GM19397 (cell line): ENCODE measurements around the gene MACROD1.
"Not testable (repeated sequence)": the region's sequence is repeated elsewhere in the genome, so short reads cannot be mapped to it uniquely, and the experiment has no call there.

Experiments
- ATAC-seq: cut with Tn5 transposase; IDR thresholded peaks from one replicate; pipeline ENCODE4 v1.9.1; 2021; ENCODE audit warnings: mild to moderate bottlenecking, moderate library complexity; ENCODE audit not compliant: unreplicated experiment

The MACROD1 gene

GRCh38 chr11:64185693-64186491 lies 20.0 kb upstream of the MACROD1 start, which contains the start of gene STIP1:
TSS of gene STIP1 (plus strand) at chr11:64186171. CDS start at chr11:64186262, 91 bp downstream.
- peak; percentile 83 for ATAC-seq

- ATAC-seq, result peak; percentile 25
Observed at GRCh38 chr11:64185175-64185692, 19.3 kb upstream of the MACROD1 start.

- no peak for ATAC-seq
Observed at GRCh38 chr11:64183890-64184289, 18.0 kb upstream of the MACROD1 start.

DNA sequence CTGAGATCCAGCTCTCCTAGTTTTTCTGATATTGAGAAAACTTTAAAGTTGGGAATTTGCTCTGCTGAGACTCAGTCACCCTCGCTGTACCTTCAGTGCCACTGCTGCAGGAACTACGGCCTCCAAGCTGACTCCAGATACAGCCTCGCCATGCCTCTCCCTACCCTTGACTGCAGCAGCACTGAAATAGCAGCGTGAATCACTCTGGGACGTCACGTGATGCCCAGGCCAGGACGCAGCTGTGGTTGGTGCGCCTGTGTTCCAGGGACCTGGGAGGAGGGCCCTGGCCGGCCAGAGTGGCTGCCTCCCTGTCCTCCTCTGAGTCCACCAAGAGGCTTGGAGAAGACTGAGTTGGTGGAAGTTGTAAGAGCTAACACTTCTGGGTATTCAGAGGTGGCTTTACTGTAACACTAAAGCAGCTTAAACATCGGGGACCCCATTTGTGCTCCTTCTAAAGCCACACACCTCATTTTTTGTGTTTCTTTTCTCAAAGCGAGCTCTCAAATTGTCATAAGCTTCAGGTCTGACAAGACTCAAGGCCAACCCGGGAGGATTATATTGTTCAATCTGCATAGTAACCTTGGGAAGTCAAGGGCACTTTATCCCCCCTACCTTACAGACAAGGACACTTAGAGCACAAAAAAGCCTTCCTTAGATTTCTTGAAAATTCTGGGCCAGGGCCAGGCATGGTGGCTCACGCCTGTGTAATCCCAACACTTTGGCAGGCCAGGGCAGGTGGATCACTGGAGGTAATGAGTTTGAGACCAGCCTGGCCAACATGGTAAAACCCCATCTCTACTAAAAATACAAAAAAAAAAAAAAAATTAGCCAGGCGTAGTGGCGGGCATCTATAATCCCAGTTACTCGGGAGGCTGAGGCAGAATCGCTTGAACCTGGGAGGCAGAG lies 15.8 kb upstream of the MACROD1 start:
- no peak for ATAC-seq

DNA sequence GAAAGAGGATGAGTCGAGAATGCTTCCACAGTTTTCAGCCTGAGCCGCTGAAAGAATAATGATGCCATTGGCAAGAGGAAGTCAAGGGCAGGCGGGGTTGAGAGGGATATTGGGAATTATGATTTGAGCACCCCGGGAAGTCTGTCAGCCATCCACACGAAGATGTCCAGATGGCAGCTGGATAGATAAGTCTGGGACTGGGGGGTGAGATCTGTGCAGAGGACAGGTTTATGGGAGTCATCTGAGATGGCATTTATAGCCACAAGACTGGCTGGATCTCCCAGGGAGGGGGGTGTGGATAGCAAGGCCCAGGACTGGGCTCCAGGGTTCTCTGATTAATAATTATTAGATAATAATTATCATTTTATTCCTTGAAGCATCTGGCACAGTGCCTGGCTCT lies 15.0 kb upstream of the MACROD1 start:
- ATAC-seq, result no peak

GRCh38 chr11:64178951-64179639 lies 13.2 kb upstream of the MACROD1 start:
- no peak for ATAC-seq

DNA sequence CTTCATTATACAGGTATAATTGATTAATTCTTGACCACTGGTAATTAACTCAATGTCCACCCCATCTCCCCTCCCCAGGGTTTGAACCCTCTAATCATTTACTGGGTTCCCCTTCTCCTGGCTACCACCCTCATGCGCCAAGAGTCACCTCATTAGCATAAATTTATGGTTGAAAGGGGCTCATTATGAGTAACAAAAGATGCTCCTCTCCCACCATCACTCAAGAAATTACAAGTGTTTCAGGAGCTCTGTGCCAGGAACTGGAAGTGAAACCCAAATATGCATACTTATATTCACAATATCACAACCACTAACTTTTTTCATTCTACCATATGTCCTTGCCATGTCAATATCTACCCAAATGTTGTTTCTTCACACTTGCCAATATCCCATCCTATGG lies 12.3 kb upstream of the MACROD1 start:
- ATAC-seq, result no peak

DNA sequence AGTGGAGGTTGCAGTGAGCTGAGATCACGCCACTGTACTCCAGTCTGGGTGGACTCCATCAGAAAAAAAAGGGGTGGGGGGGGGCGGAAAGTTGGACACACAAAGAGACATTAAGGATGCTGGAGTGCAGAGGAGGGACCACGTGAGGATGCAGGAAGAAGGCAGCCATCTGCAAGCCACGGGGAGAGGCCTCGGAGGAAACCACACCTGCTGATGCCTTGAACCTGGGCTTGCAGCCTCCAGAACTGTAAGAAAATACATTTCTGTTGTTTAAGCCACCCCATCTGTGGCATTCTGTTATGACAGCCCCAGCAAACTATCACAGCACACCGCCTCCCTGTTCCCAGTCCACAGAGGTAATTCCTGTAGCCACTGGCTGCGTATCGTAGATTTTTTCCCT lies 10.8 kb upstream of the MACROD1 start:
- ATAC-seq, result no peak

- no peak for ATAC-seq
Observed at GRCh38 chr11:64173616-64174355, 7.9 kb upstream of the MACROD1 start.

DNA sequence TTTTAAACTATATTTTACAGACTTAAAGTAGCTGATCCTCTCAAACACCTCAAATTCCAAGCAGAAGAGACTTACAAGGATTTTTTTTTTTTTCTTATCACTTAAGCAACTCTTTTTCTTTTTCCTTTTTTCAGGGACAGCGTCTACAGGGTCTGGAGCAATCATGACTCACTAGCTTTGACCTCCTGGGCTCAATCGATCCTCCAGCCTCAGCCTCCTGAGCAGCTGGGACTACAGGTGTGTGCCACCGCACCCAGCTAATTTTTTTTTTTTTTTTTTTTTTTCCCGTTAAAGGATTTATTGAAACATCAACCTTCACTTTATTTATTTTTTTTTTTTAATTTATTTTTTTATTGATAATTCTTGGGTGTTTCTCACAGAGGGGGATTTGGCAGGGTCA lies 4.5 kb upstream of the MACROD1 start:
- ATAC-seq, result no peak

GRCh38 chr11:64165481-64165841 lies 452 bp downstream of the MACROD1 start:
- ATAC-seq, result peak; percentile 13

DNA sequence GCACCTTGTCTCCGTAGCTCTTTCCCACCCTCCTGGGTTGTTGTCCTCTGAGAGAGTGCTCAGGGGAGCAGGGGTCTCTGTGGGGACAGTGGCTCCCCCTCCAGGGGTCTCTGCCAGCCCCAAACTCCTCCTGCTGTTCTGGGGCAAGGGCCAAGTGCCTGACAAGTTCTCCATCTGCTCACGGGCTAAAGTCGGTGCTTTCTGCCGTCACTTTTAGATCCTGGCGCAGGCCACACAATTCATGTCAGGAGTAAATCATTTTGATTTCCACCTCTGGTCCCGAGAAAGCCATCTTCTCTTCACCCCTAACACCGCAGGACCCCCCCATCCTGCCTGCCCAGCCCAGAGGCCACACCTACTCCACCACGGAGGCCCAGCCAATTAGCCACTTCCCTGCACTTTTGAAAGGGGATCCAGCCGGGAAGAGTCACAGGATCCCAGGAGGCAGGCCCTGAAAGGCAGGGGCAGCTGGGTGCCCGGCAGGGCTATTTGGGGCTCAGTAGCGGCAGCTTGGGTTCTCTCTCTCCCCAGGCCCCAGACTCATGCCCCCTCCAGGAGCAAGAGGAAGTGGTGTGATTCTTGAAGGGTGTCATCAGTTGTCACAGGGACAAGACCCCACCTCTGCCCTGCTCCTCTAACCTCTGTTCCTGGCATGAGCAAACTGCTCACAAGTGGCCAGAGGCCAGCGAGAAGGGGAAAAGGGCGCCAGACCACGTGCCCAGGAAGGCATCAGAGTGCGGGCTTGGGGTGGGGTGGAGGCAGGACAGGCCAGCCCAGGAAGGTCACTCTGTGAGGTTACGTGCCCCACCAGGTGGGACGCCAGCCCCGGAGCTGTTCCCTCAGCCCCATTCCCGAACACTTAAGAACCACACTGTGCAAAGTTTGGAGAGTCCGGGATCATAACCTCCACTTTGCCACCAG lies 1.3 kb downstream of the MACROD1 start:
- no peak for ATAC-seq

DNA sequence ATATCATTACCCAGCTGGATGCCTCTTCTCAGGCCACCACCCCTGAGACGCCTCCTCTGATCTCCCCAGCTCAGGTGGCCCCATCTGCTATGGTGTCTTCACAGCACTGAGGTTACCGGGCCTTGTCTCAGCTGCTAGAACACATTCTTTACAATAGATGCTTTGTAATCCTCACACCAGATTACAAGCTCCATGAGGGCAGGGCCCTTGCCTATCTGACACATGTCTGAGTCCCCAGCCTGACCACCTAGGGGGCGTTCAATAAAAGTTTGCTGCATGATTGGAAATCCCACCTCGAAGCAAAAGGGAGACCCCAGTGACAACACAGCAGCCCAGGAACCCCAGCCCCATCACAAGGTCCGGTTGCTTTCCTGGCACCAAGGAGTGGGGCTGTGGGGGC lies 2.0 kb downstream of the MACROD1 start:
- ATAC-seq, result no peak

GRCh38 chr11:64162769-64163168 lies 3.1 kb downstream of the MACROD1 start:
- not testable (repeated sequence) for ATAC-seq

DNA sequence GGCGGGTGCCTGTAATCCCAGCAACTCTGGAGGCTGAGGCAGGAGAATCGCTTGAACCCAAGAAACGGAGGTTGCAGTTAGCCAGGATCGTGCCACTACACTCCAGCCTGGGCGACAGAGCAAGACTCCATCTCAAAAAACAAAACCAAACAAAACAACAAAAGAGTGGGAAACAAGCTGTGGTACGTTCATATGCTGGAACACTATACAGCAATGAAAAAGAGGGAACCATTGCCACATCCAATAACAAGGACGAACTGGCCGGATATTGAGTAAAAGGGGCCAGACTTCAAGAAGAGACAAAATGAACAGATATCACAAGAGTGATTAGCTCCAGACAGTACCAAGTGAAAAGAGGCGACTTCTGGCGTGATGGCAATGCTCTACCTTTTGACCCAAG lies 4.9 kb downstream of the MACROD1 start:
- ATAC-seq, result no peak

DNA sequence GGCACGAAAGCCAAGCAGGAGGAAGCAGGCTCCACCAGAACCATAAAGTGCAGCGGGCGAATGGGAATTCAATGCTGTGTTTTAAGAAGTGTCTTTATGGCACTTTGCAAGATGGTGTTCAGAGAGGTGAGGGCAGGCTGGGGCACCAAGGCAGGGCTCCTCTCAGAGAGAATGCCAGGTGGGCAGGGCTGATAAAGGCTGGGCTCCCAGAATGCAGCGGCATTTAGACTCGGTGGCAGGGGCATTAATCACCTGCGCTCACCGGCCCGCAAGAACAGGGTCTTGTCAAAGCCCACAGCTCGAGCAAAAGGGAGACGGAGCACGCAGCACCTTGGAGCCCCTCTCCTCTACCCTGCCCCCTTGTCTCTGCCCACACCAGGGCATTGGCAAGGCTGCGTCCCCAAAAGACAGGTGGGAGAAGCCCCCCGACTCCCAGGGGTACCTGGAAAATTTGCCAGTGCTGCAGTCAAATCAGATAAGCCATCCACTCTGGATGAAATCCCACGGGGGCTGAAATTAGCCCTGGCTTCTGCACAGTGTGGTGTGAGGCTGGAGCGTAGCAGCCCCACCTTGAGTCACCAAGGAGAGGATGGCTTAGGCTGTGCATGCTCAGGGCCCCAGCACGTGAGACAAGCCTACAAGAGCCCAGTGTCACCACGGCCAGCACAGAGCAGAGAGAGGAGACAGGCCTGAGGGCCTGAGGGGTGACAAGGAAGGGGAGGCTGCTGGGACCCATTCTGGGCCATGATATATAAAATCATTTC lies 8.1 kb downstream of the MACROD1 start:
- ATAC-seq, result no peak

DNA sequence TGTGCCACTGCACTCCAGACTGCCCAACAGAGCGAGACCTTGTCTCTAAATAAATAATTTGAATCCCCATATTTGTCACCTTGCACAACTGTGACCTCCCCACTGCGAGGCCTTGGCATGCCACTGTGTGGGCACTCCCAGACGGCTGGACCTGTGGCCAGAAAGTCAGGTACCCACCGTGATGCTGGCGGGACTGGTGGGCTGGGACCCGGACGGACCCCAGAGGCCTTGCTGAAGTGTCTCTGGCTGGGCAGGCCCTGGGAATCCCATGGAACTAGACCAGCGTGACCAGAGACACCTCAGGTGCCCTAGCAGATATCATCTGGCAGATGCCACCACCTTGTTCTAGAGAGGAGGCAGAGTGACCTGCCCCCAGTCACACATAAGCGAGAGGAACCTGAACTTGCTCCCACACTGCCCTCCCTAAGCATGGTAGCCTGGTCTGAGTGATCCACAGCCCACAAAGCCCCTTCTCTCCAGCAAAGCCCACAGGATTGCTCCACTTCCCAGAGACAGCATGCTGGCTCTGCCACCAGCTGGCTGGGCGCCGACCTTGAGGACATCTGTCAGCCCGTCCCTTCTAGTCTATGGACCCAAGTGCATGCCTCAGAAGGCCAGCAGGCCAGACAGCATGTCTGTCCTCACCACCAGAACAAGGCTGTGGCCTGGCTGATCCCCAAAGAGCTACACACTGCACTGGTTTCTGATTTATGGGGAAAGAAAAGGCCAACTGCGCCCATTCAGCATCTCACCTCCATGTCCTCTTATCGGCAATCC lies 9.5 kb downstream of the MACROD1 start:
- ATAC-seq, result no peak

GRCh38 chr11:64153812-64154211 lies 12.1 kb downstream of the MACROD1 start:
- no peak for ATAC-seq
